Heart left ventricle (tissue), 13 donors: ENCODE results near the gene CDH23.

Experiments used
- POLR2A ChIP-seq, 2 donors: fragments of 450-650 bp; IDR thresholded peaks; one replicate each; pipeline ENCODE4 v1.6.1; 2017; ENCODE audit warnings: antibody characterized with exemption in 2 of 2, mild to moderate bottlenecking in 2 of 2, moderate library complexity in 2 of 2
- TF ChIP-seq, protein P1 (sequence below), 12 donors: fragments of 200-600 bp; sonication (generic) in 4 of 12; IDR thresholded peaks; one replicate each; pipeline versions ENCODE4 v1.5.0 to v1.8.0; 2018 to 2022; ENCODE audit warnings: antibody characterized with exemption in 12 of 12, mild to moderate bottlenecking in 5 of 12
- donor health status: ischemic (EF 13 %, LVEDD 7.1; RV severe dilation, severe dysfunction).
- donor health status: DM: no; HTN: yes; CAD: no.
- donor health status: DM: no; HTN: no; CAD: no.
- donor health status: ischemic (EF 25% LVEDD 6.9; RV normal size, moderate dysfunction).
- donor health status: ischemic (EF 25% LVEDD 5.7; RV mildly dilated, moderate dysfunction).
- donor health status: ischemic (EF 35%, LVEDD 5.7; RV mildly dilated, moderate dysfunction).
- donor health status: nonischemic (EF 11% LVEDD 7.7; RV severe dilation, severe dysfunction).
- donor health status: DM: yes; HTN: yes; CAD: no.
- donor health status: PGD.
- donor health status: ischemic (EF 29% LVEDD 5.4; RV normal size, mild dysfunction).
- donor health status: nonischemic (EF 23%, LVEDD 6.1; RV moderate dilation, normal function).

DNA sequence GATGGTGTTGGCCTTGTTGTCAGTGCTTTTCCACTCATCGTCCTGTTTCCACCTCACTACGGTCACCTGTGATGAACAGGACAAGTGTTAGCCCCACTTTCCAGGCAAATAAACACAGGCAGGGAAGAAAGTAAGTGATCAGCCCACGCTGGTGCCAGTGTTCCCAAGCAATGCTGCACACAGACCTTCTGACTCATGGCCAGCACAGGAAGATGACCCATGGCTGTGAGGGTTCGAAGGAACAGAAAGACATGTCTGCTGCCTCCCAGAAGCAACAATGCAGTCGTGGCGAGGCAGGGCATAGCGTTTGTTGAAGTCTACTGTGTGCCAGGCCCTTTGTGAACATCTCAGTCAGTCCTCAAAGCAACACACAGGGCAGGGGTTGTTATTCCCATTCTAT is 41.9 kb upstream of the CDH23 start:
- TF ChIP-seq, protein P1, sequence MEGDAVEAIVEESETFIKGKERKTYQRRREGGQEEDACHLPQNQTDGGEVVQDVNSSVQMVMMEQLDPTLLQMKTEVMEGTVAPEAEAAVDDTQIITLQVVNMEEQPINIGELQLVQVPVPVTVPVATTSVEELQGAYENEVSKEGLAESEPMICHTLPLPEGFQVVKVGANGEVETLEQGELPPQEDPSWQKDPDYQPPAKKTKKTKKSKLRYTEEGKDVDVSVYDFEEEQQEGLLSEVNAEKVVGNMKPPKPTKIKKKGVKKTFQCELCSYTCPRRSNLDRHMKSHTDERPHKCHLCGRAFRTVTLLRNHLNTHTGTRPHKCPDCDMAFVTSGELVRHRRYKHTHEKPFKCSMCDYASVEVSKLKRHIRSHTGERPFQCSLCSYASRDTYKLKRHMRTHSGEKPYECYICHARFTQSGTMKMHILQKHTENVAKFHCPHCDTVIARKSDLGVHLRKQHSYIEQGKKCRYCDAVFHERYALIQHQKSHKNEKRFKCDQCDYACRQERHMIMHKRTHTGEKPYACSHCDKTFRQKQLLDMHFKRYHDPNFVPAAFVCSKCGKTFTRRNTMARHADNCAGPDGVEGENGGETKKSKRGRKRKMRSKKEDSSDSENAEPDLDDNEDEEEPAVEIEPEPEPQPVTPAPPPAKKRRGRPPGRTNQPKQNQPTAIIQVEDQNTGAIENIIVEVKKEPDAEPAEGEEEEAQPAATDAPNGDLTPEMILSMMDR (IDR thresholded peaks at IDR 0.05): no peak
- TF ChIP-seq POLR2A (IDR thresholded peaks at IDR 0.05): no peak
